Kidney (tissue), 14 donors: ENCODE data around the gene ARNT2. TPM values are rescaled to one million over a fixed set of nuclear protein-coding genes. Genes with fewer than 3 reads are reported as not detected.
A peak's percentile ranks its signal among the peaks of the same experiment; 100 is the strongest.

Experiments
- DNase-seq, 5 donors: peaks; one replicate each; pipeline ENCODE4 v3.0.0-alpha.2; 2013 to 2020
- FAIRE-seq: peaks from 2 replicates; lab custom pipeline; 2012; peaks lifted over from hg19 to GRCh38; lab: Jason Lieb, UNC
- H3K27ac ChIP-seq, 2 donors: one replicate each; pipeline ENCODE4 v1.7.0; 2013; ENCODE audit warnings: low read depth in 2 of 2, low read length in 2 of 2, inconsistent platforms in 1 of 2
- H3K27me3 ChIP-seq: one replicate; pipeline ENCODE4 v1.7.1; 2013; ENCODE audit warnings: low read length, inconsistent platforms; ENCODE audit not compliant: control insufficient read depth, insufficient read depth
- H3K36me3 ChIP-seq, 3 donors: one replicate each; pipeline versions ENCODE4 v1.7.0 to v1.7.1; 2013; ENCODE audit warnings: low read length in 3 of 3, control low read depth in 1 of 3, inconsistent platforms in 1 of 3; ENCODE audit not compliant: insufficient read depth in 3 of 3, control insufficient read depth in 2 of 3
- H3K4me1 ChIP-seq, 3 donors: one replicate each; pipeline versions ENCODE4 v1.7.0 to v1.7.1; 2013; ENCODE audit warnings: low read length in 3 of 3, inconsistent platforms in 1 of 3, low read depth in 1 of 3; ENCODE audit not compliant: control insufficient read depth in 2 of 3, insufficient read depth in 2 of 3
- H3K4me3 ChIP-seq, 3 donors: one replicate each; pipeline versions ENCODE4 v1.7.0 to v1.8.1; 2013; ENCODE audit warnings: low read length in 3 of 3, control low read depth in 1 of 3, inconsistent platforms in 1 of 3
- H3K9ac ChIP-seq, 3 donors: one replicate each; pipeline versions ENCODE4 v1.7.0 to v1.7.1; 2013; ENCODE audit warnings: low read length in 3 of 3, control low read depth in 1 of 3, inconsistent platforms in 1 of 3
- H3K9me3 ChIP-seq, 3 donors: one replicate each; pipeline versions ENCODE4 v1.7.0 to v1.7.1; 2013; ENCODE audit warnings: low read length in 3 of 3, control low read depth in 1 of 3, inconsistent platforms in 1 of 3; ENCODE audit not compliant: control insufficient read depth in 2 of 3, insufficient read depth in 1 of 3
- intact Hi-C: fragments of 100-400 bp; cut with DNase I; formaldehyde crosslinking; loops from one replicate; pipeline ENCODE4 v1.11.1; 2022
- polyA plus RNA-seq: library from polyadenylated mRNA; stranded (reverse); fragments of 350-450 nt; fragmentation: Illumina TruSeq; extraction: RNeasy Lipid Tissue Mini Kit (QIAGEN cat#74804); gene quantifications from one replicate; pipeline ENCODE4 v1.2.3, GENCODE V29; 2014; ENCODE audit warnings: low read depth, low replicate concordance; ENCODE audit not compliant: insufficient read depth
- total RNA-seq: library from RNA; stranded (reverse); fragmentation: NEBNext Ultra II Directional; extraction: Animal tissue kit (Norgen Biotek cat#: 25700); gene quantifications from one replicate; pipeline ENCODE4 v1.2.1, GENCODE V29; 2021
- TF ChIP-seq, protein P1 (sequence below): IDR thresholded peaks from 3 replicates; pipeline ENCODE4 v1.5.1; 2012; ENCODE audit warnings: mild to moderate bottlenecking, moderate library complexity, borderline replicate concordance; ENCODE audit not compliant: insufficient read depth; ENCODE audit errors: extremely low read depth
- donor health status: control.
- donor health status: control.
- donor health status: control.
- donor health status: control.
- donor health status: control.
- donor health status: DM: yes; HTN: yes; CAD: no.
- donor health status: Normal renal cell carcinoma (clear cell type).

The ARNT2 gene
- total and polyA plus RNA-seq, 2 donors from 2014 or later = 12.2 to 38.2 TPM

DNA sequence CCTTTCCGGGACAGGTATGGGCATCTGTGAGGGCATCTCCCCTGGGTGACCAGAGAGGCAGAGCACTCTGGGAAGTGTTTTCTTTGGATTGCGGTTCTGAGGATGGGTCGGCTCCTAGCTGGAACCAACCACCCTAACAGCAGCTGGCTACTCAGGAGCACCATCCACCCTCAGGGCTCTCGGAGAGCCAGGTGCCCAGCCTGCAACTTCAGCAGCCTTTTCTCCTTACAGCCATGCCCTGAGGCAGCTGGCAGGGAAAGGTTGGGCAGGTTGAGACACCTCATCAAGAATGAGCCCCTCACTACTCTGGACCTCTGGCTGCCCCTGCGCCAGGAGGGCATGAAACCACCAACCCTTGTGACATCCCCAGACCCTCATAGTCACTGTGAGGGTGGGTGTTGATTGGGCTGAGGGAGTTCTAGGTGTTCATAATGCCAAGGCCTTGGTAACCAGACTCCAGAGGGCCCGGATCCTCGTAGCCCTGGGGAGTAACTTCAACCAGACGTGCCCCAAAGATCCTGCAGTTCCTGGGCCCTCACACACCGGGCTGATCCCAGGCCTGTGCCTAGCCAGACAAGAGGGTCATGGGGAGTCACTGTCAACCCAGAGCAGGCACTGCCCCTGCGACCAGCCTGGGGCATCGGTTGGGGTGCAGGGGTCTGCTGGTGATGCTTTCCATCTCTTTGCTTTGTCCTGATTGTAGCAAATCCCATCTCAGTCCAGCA is 176.5 kb downstream of the ARNT2 start:
- peaks cover 0 to 13% (median 4%) of the 10 kb centered on the region in 3 donors for H3K36me3 ChIP-seq
- H3K4me3 ChIP-seq = no peak overlapping the region
- FAIRE-seq = no peak
- no peak overlapping the region for H3K9ac ChIP-seq
- peaks cover 0 to 4% (median 0%) of the 10 kb centered on the region in 3 donors for H3K4me1 ChIP-seq
- TF ChIP-seq, protein P1, sequence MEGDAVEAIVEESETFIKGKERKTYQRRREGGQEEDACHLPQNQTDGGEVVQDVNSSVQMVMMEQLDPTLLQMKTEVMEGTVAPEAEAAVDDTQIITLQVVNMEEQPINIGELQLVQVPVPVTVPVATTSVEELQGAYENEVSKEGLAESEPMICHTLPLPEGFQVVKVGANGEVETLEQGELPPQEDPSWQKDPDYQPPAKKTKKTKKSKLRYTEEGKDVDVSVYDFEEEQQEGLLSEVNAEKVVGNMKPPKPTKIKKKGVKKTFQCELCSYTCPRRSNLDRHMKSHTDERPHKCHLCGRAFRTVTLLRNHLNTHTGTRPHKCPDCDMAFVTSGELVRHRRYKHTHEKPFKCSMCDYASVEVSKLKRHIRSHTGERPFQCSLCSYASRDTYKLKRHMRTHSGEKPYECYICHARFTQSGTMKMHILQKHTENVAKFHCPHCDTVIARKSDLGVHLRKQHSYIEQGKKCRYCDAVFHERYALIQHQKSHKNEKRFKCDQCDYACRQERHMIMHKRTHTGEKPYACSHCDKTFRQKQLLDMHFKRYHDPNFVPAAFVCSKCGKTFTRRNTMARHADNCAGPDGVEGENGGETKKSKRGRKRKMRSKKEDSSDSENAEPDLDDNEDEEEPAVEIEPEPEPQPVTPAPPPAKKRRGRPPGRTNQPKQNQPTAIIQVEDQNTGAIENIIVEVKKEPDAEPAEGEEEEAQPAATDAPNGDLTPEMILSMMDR = no peak
- no peak overlapping the region for H3K27ac ChIP-seq
- no peaks in the 10 kb centered on the region for H3K27me3 ChIP-seq
- DNase-seq = peak in 1 of 5 donors; percentile 61
- no peaks in the 10 kb centered on the region for H3K9me3 ChIP-seq
- intact Hi-C loops = no loop called here

DNA sequence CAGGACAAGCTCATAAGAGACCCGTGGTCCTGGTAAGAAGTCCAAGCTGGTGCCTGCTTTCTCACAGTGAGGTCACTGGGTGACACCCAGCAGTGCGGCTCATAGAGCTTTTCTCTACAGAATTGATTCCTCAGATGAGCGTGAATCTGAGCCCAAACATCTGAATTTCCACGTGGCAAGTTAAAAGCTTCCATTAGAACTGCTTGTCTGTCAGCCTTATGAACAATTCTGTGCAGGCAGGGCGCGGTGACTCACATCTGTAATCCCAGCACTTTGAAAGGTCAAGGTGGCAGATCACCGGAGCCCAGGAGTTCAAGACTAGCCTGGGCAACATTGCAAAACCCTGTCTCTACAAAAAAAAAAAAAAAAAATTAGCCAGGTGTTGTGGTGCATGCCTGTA is 177.8 kb downstream of the ARNT2 start:
- Histone ChIP-seq H3K9me3 (no peaks in the 10 kb centered on the region), H3K9ac (no peak overlapping the region), H3K27ac (no peak overlapping the region), H3K27me3 (no peaks in the 10 kb centered on the region), H3K4me3 (no peak overlapping the region), H3K4me1 (peaks cover 0 to 4% (median 0%) of the 10 kb centered on the region in 3 donors), H3K36me3 (peaks cover 0 to 9% (median 4%) of the 10 kb centered on the region in 3 donors)
- FAIRE-seq (no peak), DNase-seq (peak in 1 of 5 donors; percentile 8)
- intact Hi-C loops = no loop called here
- TF ChIP-seq, protein P1 = no peak

DNA sequence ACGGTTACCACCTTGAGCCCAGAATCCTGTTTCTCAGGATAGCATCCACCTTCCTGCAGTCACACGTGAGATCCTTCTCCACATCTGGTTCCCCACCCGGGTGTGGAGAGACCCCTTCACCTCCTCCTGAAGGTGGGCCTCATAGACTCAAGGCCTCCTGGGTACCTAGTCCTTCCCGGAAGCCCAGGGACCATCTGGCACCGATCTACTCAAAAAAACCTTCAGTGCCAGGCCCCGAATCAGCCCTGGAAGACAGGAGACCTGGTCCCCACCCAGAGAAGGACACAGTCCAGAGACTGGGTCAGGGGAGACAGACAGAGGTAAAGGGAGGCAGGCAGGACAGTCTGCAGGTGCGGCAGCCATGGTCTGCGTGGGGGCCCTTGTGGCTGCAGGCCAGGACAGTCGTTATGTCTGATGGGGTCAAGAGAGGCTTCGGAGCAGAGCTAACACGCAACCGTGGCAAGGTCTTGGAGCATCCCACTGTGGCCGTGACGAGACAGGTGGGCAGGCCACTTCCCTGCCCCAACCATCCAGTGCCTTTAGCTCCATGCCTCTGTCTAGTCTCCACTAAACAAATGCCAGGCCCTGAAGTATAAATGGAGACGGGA is 178.7 kb downstream of the ARNT2 start:
- Histone ChIP-seq H3K27ac (no peak overlapping the region), H3K4me3 (no peak overlapping the region), H3K9me3 (no peaks in the 10 kb centered on the region), H3K4me1 (peaks cover 0 to 4% (median 0%) of the 10 kb centered on the region in 3 donors), H3K9ac (no peak overlapping the region), H3K27me3 (no peaks in the 10 kb centered on the region), H3K36me3 (peaks cover 0 to 5% (median 3%) of the 10 kb centered on the region in 3 donors)
- FAIRE-seq = no peak
- intact Hi-C loops = no loop called here
- peak in 1 of 5 donors; percentile 32 for DNase-seq
- TF ChIP-seq, protein P1 = no peak
